SK-MEL-5 (cell line): ENCODE results near the gene SAP30L. TPM values are rescaled to one million over a fixed set of nuclear protein-coding genes. Genes with fewer than 3 reads are reported as not detected.

ENCODE experiments used
- DNase-seq: peaks from one replicate; pipeline ENCODE4 v3.0.0-alpha.2; 2016; ENCODE audit warnings: low read depth, low spot score
- in situ Hi-C: cut with HindIII; loops from 2 replicates; pipeline ENCODE4 v1.10.0; 2016; ENCODE audit warnings: low sequenced_read_pairs, high pct_unique_total_duplicates, low pct_unique_long_range_greater_than_20kb
- polyA plus RNA-seq, 2 experiments: library from polyadenylated mRNA; depleted of rRNA; stranded (reverse); fragments of >200 nt; gene quantifications; 2 replicates each; pipeline ENCODE4 v1.2.3, GENCODE V29; 2015
- total RNA-seq: library from RNA; depleted of rRNA; stranded (reverse); fragments of >200 nt; shearing (Covaris generic); gene quantifications from 2 replicates; pipeline ENCODE4 v1.2.3, GENCODE V29; 2014; rRNA removed

Gene SAP30L, protein sequence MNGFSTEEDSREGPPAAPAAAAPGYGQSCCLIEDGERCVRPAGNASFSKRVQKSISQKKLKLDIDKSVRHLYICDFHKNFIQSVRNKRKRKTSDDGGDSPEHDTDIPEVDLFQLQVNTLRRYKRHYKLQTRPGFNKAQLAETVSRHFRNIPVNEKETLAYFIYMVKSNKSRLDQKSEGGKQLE
- total RNA-seq, result 21.1 and 25.9 TPM in 2 replicates
- 12.7 and 21.3 TPM in 2 replicates for polyA plus RNA-seq (2015; cell fraction: cytosol; rRNA removed)
- polyA plus RNA-seq (2015; cell fraction: nucleus; rRNA removed), result 28.2 and 52.8 TPM in 2 replicates

DNA sequence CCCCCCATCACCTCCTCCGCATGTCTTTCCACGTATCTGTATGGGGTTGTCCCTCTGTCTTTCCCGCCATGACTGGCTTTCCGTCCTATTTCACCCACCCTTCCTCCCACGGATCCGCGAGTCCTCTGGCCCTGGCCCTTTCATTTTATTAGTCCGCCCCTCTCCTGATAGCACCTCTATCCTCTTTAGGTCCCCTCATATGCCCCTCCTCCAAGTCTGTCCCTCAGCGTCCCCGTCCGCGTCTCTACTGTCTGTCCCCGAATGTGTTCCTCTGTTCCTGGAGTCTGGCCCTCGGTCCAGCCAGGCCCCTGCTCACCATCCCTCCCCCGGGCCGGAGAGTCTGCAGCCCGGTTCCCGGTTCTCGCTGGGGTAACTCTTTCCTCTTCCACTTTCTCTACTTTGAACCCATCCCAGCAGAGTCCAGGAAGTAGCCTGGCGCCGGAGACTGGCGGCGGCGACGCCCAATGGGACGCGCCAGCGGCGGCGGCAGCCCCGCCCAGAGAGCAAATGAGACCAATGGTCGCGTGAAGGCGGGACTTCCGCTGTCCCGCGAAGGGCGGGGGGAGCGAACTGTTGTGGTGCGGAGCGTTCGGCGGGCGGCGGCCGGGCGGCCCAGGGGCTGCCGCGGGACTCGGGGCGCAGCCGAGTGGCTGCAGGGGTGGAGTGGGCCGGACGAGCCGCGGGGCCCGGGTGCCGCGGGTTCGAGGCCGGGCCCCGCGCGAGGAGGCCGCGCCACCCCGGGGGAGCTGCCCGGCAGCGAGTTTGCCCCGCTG, at the start of gene SAP30L:
Gene SAP30L (plus strand): TSS at position 576 of the 773 bp plus-strand sequence. CDS start 608 bp downstream, outside the sequence.
- in situ Hi-C loops, result no loop called here
- peak; percentile 89 for DNase-seq

DNA sequence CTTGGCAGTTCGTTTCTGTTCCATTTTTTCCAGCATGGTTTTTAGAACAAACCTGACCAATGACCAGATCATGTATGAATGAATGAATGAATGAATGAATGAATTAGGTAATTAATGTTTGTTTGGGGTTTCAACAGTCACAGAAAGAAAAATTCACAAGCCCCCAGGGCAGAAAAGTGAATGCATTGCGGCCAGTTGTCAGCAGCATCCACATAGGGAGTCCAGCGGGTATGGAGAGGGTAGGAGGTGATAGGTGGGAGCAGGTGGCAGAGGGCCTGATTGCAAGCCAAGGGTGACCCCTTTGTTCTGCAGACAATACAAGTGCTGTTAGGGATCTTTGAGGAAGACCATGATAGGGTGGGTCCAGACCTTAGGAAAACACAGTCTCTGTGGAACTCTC, 49.7 kb upstream of the SAP30L start:
- no peak for DNase-seq
- in situ Hi-C loops, result no loop called here

DNA sequence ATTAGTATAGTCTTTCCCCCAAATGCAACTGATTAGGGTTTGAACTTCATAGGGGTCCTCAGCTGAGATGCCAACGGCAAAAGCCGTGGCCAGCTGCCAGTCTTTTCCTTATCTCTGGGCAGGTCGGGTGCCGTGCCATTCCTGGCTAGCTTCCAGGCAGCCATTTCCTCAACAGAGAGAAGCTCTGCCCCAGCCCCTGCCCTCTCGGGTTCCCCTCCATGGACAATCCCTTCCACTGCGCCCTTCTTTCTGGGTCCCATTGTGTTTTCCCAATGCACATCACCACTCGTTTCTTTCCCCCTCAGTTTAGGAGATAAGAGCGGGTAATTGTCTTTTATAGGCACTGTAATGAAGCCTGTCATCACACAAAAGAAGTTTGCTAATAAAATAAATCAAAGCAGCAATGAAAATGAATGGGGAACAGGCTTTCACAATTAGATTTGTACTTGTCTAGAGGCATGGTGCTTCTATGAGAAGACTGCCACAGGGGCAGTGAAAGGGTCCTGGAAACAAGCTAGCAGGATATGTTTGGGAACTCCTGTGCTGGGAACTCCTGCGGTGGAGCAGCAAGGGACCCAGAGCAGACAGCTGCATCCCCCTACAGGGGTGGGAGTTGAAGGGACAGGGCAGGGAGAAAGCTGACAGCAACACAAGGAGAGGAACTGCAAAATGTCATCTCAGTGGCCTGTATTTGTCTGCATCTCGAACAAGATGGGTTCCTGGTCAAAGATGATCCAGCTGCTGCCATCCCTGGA, 48.0 kb upstream of the SAP30L start:
- in situ Hi-C loops, result no loop called here

DNA sequence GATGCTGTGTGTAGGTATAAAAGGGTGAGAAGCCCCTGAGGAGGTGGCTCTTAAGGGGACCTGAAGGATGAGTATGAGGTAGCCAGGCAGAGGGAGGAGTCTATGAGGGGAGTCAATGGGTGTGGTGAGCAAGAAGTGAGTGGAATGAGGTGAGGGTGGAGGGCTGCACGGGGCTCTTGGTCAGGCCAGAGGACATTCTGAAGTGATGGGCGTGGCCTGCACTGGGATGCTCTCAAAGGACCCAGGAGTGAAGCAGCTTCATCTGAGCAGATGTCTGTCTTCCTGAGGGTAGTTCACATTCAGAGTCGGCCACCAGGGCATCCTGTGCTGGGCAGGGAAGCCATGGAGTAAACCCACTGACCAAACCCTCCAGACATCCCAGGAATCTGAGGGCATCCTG, 45.1 kb upstream of the SAP30L start:
- DNase-seq, result no peak
- in situ Hi-C loops, result no loop called here

More for the DNA sequence above, 48.0 kb upstream of the SAP30L start:
- no peak for DNase-seq

DNA sequence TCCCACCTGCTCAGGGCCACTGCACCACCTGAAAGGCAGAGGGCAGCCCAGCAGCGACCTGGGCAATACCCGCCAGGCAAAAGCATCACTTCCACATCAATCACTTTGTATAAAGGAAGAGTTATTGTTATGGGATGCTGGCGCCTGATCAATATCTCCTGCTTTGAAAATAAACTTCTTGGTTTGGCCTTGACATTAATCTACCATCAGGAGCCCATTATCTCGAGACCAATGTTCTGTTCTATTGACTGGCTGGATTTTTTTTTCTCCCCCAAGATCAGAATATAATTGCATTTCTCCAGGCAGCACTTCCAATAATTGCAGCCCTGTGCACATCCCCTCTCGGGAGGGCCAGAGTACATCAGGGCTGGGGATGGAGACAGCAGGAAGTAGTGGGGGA, 44.4 kb upstream of the SAP30L start:
- DNase-seq, result no peak
- in situ Hi-C loops, result no loop called here

DNA sequence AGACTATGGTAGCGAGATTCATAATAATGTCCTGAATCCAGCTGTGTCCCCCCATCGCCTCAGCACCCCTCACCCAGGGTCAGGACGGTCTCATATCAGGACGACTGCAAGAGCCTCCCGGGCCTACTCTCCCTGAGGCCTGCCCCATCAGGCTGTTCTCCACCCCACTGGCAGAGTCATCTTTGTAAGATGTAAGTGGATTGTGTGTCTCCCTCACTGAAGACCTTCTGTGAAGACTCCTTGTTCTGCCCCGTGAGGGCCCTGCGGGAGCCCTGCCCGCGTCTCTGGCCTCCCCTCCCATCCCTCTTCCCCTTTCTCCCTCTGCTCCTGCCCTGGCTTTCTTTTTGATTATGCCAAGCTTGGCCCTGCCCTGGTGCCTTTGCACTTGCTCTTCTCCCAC, 43.9 kb upstream of the SAP30L start:
- no peak for DNase-seq
- in situ Hi-C loops, result no loop called here

DNA sequence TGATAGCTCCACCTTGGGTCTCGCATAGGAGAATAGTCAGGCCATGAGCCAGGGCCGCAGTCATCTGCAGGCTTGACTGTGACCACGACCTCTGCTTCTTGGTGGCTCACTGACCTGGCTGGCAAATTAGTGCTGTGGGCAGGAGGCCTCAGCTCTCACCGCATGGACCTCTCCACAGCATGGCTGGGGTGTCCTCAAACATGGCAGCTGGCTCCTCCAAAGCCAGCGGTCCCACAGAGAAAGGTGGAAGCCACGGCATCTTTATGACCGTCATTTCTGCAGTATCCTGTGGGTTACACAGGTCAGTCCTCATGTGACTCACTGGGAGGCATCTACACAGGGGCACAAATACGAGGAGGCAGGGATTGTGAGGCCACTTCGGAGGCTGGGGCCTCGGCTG, 43.2 kb upstream of the SAP30L start:
- no peak for DNase-seq
- in situ Hi-C loops, result no loop called here

DNA sequence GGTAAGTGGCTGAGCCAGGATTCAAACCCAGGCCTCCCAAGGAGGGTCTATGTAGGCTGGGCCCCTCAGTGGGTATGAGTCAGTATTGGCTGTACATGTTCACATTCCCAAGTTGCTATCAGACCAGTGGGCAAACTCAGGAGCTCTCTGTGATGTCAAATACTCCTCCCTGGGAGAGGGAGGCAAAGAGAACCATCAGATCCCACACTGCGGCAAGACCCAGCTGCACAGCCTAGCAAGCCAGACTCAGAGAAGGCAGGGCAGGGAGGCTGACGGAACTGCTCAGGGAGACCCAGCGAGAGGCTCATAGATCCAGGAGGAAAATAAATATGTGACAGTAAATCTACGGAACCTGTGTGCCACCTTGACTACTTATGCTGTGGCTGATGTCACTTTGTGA, 42.6 kb upstream of the SAP30L start:
- in situ Hi-C loops, result no loop called here
- no peak for DNase-seq

DNA sequence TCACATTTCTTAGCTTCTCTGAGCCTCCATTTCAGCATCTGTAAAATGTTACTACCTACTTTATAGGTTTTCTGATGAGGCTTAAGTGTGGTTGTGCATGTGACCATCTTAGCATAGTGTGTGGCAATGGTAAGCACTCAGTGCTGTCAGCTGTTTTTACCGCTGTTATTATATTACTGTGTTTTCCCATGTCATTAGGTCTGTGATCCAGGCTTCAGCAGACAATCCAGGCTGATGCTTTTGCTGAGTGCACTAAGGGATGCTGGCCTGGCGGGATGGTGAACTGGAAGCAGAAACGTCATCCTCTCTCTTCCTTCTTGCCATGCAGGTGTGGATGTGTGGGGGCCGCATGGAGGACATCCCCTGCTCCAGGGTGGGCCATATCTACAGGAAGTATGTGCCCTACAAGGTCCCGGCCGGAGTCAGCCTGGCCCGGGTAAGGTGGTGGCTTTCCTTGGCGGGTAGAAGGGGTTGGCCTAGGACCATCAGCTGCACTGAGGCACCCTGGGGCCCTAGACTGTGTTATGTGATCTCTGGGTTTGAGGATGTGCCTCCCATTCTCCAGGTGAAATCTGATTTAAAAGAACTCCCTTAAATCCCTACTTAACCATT, 41.9 kb upstream of the SAP30L start:
- in situ Hi-C loops, result no loop called here
- no peak for DNase-seq

DNA sequence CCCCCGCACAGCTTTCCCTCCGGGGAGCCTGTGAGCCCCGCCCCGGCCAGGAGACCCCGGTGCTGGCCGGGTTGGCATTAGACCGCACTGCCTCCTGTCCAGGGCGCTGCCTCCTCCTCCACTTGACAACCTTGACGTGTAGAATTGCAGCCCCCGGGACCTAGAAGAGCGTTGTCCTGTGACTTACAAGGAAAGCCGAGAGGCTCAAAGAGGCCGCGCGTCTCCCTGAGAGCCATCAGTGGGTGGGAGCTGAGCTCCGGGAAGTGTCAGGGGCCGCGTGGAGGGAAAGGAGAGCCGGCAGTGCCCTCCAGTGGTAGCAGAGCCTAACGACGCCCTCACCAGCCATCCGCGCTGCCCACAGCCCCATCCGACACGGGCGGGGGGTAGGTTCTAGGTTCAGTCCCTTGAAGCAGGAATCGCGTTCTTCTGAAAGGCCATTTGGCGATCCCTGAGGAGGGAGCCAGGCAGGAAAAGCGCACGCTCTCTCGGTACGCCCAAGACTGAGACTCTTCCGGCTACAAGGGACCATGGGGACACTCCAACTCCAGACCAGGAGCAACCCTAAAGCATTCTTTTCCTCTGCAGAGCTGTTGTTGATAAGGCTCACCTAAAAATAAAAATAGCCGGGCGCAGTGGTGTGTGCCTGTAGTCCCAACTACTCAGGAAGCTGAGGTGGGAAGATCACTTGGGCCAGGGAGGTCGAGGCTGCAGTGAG, 40.6 kb upstream of the SAP30L start:
- in situ Hi-C loops, result no loop called here
- DNase-seq, result peak; percentile 69

DNA sequence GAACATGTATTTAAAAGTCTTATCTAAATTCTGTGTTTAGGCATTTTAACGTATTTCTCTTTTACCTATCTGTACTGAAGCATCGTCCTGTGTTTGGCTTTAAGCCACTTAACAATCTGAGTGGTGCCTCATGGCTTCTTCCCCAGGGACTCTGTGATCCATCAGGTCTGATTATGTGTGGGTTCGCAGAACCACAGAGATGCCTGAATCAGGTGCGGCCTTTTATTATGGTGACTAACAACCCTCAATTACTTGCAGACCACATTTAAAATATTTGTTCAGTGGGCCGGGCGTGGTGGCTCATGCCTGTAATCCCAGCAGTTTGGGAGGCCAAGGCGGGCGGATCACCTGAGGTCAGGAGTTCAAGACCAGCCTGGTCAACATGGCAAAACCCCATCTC, 39.6 kb upstream of the SAP30L start:
- in situ Hi-C loops, result no loop called here
- DNase-seq, result no peak

DNA sequence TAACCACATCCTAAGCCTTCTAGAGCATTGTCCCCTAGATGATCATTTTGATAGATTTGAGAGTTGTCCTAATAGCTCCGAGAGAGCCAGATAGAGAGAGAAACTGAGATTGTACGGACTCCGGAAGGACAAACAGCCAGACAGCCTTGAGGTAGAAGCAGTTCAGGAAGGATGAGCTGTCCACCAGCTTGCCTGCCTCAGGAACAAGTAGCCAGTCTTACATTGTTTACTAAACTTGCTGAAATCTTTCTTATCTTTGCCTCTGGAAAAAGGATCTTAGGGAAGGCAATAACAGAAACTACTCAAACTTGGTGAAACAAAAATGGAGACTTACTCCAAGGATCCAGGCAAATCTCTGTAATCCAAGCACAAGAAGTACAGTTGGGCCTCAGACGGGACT, 39.0 kb upstream of the SAP30L start:
- no peak for DNase-seq
- in situ Hi-C loops, result no loop called here

DNA sequence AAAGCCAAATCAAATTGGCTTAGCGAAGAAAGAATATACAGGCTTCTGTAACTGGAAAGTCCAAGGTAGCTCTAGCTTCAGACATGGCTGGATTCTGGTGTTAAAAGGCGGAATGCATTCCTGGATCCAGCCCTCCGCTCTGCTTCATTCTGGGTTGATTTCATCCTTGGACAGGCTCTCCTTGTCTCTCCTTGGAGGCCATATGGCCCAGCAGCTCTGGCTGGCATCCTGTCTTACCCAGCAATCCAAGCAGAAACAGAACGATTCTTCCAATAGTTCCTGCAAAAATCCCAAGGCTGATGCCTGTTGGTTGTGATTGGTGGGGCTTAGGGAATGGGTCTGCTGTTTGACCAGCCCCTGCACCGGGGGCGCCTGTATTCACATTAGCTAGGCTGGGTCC, 37.0 kb upstream of the SAP30L start:
- no peak for DNase-seq
- in situ Hi-C loops, result no loop called here

DNA sequence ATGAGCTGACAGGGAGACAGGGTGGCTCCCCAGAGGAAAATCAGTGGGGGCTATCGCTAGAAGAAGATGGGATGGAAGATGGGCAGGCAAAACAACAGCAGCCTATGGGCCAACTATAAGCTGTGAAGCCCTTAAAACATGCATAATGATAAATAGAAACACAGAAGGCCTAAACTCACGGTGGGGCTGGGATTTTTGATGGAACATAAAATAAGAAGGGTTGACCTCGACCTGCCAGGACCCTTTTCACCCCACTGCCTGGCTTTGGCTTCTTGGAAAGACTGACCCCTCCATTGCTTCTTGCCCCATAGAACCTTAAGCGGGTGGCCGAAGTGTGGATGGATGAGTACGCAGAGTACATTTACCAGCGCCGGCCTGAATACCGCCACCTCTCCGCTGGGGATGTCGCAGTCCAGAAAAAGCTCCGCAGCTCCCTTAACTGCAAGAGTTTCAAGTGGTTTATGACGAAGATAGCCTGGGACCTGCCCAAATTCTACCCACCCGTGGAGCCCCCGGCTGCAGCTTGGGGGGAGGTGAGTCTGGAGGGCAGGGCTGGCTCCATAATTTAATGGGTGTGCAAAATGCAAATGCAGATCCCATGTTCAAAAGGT, 36.5 kb upstream of the SAP30L start:
- DNase-seq, result no peak
- in situ Hi-C loops, result no loop called here

DNA sequence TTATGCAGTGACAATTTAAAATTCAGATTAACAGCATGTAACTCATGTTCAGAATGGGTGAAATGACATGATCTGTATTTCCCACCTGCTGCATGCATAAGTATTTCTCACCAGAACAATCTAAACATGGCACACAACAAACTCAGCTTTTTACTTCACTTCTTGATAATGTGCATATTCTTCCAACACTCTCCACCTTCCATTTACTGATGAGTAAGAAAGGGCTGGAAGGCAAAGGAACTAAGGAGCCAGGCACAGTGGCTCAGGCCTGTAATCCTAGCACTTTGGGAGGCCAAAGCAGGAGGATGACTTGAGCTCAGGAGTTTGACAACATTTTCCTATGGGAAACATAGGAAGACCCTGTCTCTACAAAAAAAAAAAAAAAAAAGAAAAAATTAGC, 35.8 kb upstream of the SAP30L start:
- DNase-seq, result no peak
- in situ Hi-C loops, result no loop called here

DNA sequence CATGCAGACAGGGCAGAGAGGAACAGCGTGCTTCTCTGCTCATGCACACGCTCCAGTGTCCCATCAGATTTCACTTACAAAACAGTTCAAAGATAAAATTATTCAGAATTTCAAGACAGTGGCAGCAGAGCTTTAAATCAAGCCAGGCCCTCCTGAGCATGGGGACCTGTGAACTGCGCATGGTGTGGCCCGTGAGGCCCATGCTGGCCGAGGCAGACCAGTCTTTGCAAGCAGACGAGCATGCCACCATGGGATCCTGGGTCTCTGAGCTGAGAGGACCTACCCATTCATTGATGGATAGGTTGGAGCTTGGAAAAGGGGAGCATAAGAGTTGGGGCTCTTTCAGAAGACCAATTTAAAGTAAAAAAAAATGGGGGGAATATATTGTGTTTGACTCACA, 35.0 kb upstream of the SAP30L start:
- in situ Hi-C loops, result no loop called here
- DNase-seq, result no peak

DNA sequence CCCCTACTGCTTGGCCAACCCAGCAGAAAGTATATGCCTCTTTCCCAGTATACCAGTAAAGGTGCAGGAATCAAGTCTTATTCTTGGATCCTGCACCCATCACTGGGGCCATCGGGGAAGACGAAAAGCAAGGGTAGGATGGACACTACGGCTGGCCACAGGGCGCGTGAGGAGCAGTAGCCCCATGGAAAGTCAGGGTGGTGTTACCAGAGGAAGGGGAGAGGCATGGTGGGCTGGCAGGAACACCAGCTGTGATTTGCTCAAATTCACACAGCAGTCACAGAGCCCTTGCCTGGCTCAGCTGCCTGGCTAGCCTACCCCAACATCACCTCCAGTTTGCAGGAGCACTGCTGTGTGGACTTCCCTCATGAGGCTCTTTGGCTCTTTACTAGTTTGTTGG, 34.5 kb upstream of the SAP30L start:
- in situ Hi-C loops, result no loop called here
- DNase-seq, result no peak
